K562 (cell line): Measurements from ENCODE around the gene CLCN2. TPM values are rescaled to one million over a fixed set of nuclear protein-coding genes. Genes with fewer than 3 reads are reported as not detected.

Source experiments
- ATAC-seq: fragments of 200-7000 bp; cut with Tn5 transposase; 3 replicates; pipeline ENCODE4 v1.9.1; 2020; ENCODE audit warnings: moderate library complexity
- BruUV-seq: library from RNA; stranded (reverse); fragments of 400-500 nt; replicated peaks from 2 replicates; lab custom pipeline; 2021; lab: Mats Ljungman, UMichigan
- CTCF ChIA-PET: fragments of 300-600 bp; formaldehyde crosslinking; extraction: SDS; loops from one replicate; lab custom pipeline; 2021; ENCODE audit warnings: low intra/inter-chr PET ratio; lab: Yijun Ruan, JAX
- POLR2A ChIA-PET: fragments of 300-600, 350-650 bp; sonication (Branson Sonifier 250); formaldehyde crosslinking; extraction: SDS; loops from one replicate; lab custom pipeline; 2021; ENCODE audit warnings: antibody characterized with exemption, inconsistent platforms; lab: Yijun Ruan, JAX
- DNase-seq, 4 experiments: peaks; one replicate each; pipeline versions ENCODE4 v3.0.0 to v3.0.0-alpha.2; 2011 to 2018; ENCODE audit warnings: low spot score in 3 of 4, mixed read lengths in 3 of 4; ENCODE audit errors: extremely low read depth in 1 of 4
- FAIRE-seq: peaks from 2 replicates; lab custom pipeline; 2011; peaks lifted over from hg19 to GRCh38; lab: Jason Lieb, UNC
- H2AFZ ChIP-seq: 2 replicates; pipeline ENCODE4 v1.6.0; 2011; ENCODE audit warnings: low read depth, low read length, control low read depth, inconsistent platforms
- H3K27ac ChIP-seq: fragments of 200-600 bp; 3 replicates; pipeline ENCODE4 v1.8.0; 2011; ENCODE audit warnings: low read depth, mild to moderate bottlenecking, control low read depth, inconsistent platforms, low read length, moderate library complexity, mixed read lengths; ENCODE audit errors: extremely low read depth
- H3K27me3 ChIP-seq, 2 experiments: fragments of 300-600 bp in 1 of 2; 2 replicates in 1 of 2; 3 replicates in 1 of 2; pipeline versions ENCODE4 v1.6.0 to v1.8.0; 2011; ENCODE audit warnings: inconsistent platforms in 2 of 2, low read length in 2 of 2, mild to moderate bottlenecking in 1 of 2, mixed read lengths in 1 of 2, moderate library complexity in 1 of 2; ENCODE audit not compliant: control insufficient read depth in 2 of 2, insufficient read depth in 2 of 2
- H3K36me3 ChIP-seq: fragments of 300-600 bp; 3 replicates; pipeline ENCODE4 v1.8.0; 2011; ENCODE audit warnings: mild to moderate bottlenecking, low read length, inconsistent platforms; ENCODE audit not compliant: control insufficient read depth, insufficient read depth
- H3K4me1 ChIP-seq, 2 experiments: fragments of 200-600 bp in 1 of 2; replicated peaks in 1 of 2; 2 replicates in 1 of 2; 3 replicates in 1 of 2; pipeline versions ENCODE4 v1.5.1 to v1.8.0; 2011; ENCODE audit warnings: inconsistent platforms in 2 of 2, low read length in 2 of 2, mild to moderate bottlenecking in 1 of 2, mixed read lengths in 1 of 2, moderate library complexity in 1 of 2; ENCODE audit not compliant: control insufficient read depth in 2 of 2, insufficient read depth in 2 of 2
- H3K4me2 ChIP-seq: 2 replicates; pipeline ENCODE4 v1.6.1; 2011; ENCODE audit warnings: low read length, control low read depth, inconsistent platforms, mixed read lengths; ENCODE audit not compliant: insufficient read depth
- H3K4me3 ChIP-seq: fragments of 200-600 bp; sonication (generic), shearing (Covaris generic); 2 replicates; pipeline ENCODE4 v1.5.1; 2016; ENCODE audit warnings: control low read depth, inconsistent platforms
- H3K79me2 ChIP-seq: fragments of 200-600 bp; 3 replicates; pipeline ENCODE4 v1.8.0; 2011; ENCODE audit warnings: low read length, inconsistent platforms; ENCODE audit not compliant: control insufficient read depth, insufficient read depth
- H3K9ac ChIP-seq, 2 experiments: 2 replicates each; pipeline versions ENCODE4 v1.6.0 to v1.6.1; 2011; ENCODE audit warnings: low read depth in 2 of 2, low read length in 2 of 2, control low read depth in 1 of 2, inconsistent platforms in 1 of 2, mild to moderate bottlenecking in 1 of 2, mixed read lengths in 1 of 2; ENCODE audit not compliant: insufficient read depth in 1 of 2
- H3K9me1 ChIP-seq: one replicate; pipeline ENCODE4 v1.6.0; 2011; ENCODE audit warnings: inconsistent platforms, mild to moderate bottlenecking, low read length, moderate library complexity; ENCODE audit not compliant: control insufficient read depth, insufficient read depth
- H3K9me3 ChIP-seq: replicated peaks from 2 replicates; pipeline ENCODE4 v1.5.1; 2011; ENCODE audit warnings: low read depth, low read length, inconsistent platforms; ENCODE audit not compliant: control insufficient read depth, insufficient read depth
- H4K20me1 ChIP-seq: replicated peaks from 2 replicates; pipeline ENCODE4 v1.6.1; 2011; ENCODE audit warnings: low read length, inconsistent platforms, mixed read lengths; ENCODE audit not compliant: control insufficient read depth, insufficient read depth
- ATF3 ChIP-seq, 2 experiments: fragments of 450-650 bp in 1 of 2; sonication (generic) in 1 of 2; formaldehyde crosslinking in 1 of 2; IDR thresholded peaks in 1 of 2; conservative IDR thresholded peaks in 1 of 2; 2 replicates each; pipeline versions ENCODE4 v1.6.1 to v1.8.1; 2016 to 2023; ENCODE audit warnings: mild to moderate bottlenecking in 2 of 2, moderate library complexity in 2 of 2, inconsistent platforms in 1 of 2, missing genetic modification reagents in 1 of 2
- HNRNPUL1 ChIP-seq: fragments of 200-400 bp; formaldehyde crosslinking; IDR thresholded peaks from 2 replicates; pipeline ENCODE4 v1.6.1; 2017; ENCODE audit warnings: low read length
- KAT7 ChIP-seq: sonication (generic); formaldehyde crosslinking; IDR thresholded peaks from 2 replicates; pipeline ENCODE4 v1.8.0; 2022; ENCODE audit warnings: missing genetic modification reagents, mild to moderate bottlenecking, borderline replicate concordance
- MAFK ChIP-seq: IDR thresholded peaks from 2 replicates; pipeline ENCODE4 v1.6.1; 2011; ENCODE audit warnings: low read length, improper control_type of control experiment
- MBD1 ChIP-seq: fragments of 250-450 bp; sonication (Bioruptor Pico); IDR thresholded peaks from 2 replicates; pipeline ENCODE4 v1.8.0; 2022; ENCODE audit warnings: inconsistent platforms
- MCM5 ChIP-seq: fragments of 450-650 bp; IDR thresholded peaks from 2 replicates; pipeline ENCODE4 v1.6.1; 2016; ENCODE audit warnings: low read depth
- MECOM ChIP-seq: fragments of 250-450 bp; sonication (Bioruptor Pico); IDR thresholded peaks from 2 replicates; pipeline ENCODE4 v1.8.0; 2022; ENCODE audit warnings: inconsistent platforms
- POLR2G ChIP-seq: fragments of 200-400 bp; formaldehyde crosslinking; IDR thresholded peaks from 2 replicates; pipeline ENCODE4 v1.6.1; 2017; ENCODE audit warnings: low read depth, mild to moderate bottlenecking, antibody characterized with exemption, low read length, moderate library complexity
- SNRNP70 ChIP-seq: fragments of 200-400 bp; formaldehyde crosslinking; optimal IDR thresholded peaks from 2 replicates; pipeline ENCODE3; 2017; ENCODE audit warnings: low read depth, low read length
- ZBTB34 ChIP-seq: fragments of 250-450 bp; sonication (Bioruptor Pico); IDR thresholded peaks from 2 replicates; pipeline ENCODE4 v1.8.0; 2021; ENCODE audit warnings: mild to moderate bottlenecking, moderate library complexity
- ZFP36 ChIP-seq: fragments of 150-350 bp; IDR thresholded peaks from 2 replicates; pipeline ENCODE4 v1.6.1; 2018; ENCODE audit warnings: low read length, low read depth; ENCODE audit not compliant: partially characterized antibody
- ZKSCAN1 ChIP-seq: fragments of 150-350 bp; IDR thresholded peaks from 2 replicates; pipeline ENCODE4 v1.6.1; 2016; ENCODE audit warnings: low read depth, low read length
- WGBS: fragments of 100-300 bp; shearing (Covaris generic); methylation state at CpG from one replicate; pipeline ENCODE4 v1.1.6; 2016; ENCODE audit warnings: low coverage, mixed read lengths; ENCODE audit not compliant: insufficient coverage; ENCODE audit errors: missing lambda C conversion rate; 5-methylcytosine and 5-hydroxymethylcytosine counted together
- in situ Hi-C: fragments of 300-500 bp; cut with MboI; formaldehyde crosslinking; loops from 4 replicates; pipeline ENCODE4 v1.15.0; 2018; ENCODE audit warnings: inconsistent platforms, mixed read lengths
- intact Hi-C: fragments of 100-400 bp; cut with micrococcal nuclease; formaldehyde crosslinking; loops from 2 replicates; pipeline ENCODE4 v1.14.2; 2022
- polyA plus RNA-seq, 8 experiments: library from polyadenylated mRNA; depleted of rRNA in 4 of 8; stranded (reverse) in 5 of 8; unstranded in 3 of 8; fragments of >200 nt; fragmentation: Nextera tagmentation in 2 of 8; fragmentation: Illumina TruSeq in 1 of 8; extraction: Ambion mirVana in 2 of 8; extraction: Trizol in 1 of 8; gene quantifications; 2 replicates each; pipeline versions ENCODE4 v1.2.1 to v1.2.3, GENCODE V29; 2011 to 2014; ENCODE audit warnings: inconsistent platforms in 1 of 8, missing spikeins in 1 of 8
- total RNA-seq, 7 experiments: library from RNA; depleted of rRNA in 6 of 7; stranded (reverse); fragments of >200 nt in 6 of 7; fragmentation: Illumina TruSeq in 2 of 7; extraction: Trizol in 2 of 7; gene quantifications; 2 replicates each; pipeline versions ENCODE4 v1.2.1 to v1.2.3, GENCODE V29; 2011 to 2021; ENCODE audit warnings: low replicate concordance in 1 of 7
- TF ChIP-seq, protein P1 (sequence below): fragments of 450-650 bp; IDR thresholded peaks from 2 replicates; pipeline ENCODE4 v1.6.1; 2017; ENCODE audit warnings: antibody characterized with exemption, mild to moderate bottlenecking

The CLCN2 gene
- total and polyA plus RNA-seq, 9 of the 15 experiments (the other 6 are each of a cell fraction or from before 2014, with no cell fraction given): 0.10 to 14.0 (median 6.9) TPM

DNA sequence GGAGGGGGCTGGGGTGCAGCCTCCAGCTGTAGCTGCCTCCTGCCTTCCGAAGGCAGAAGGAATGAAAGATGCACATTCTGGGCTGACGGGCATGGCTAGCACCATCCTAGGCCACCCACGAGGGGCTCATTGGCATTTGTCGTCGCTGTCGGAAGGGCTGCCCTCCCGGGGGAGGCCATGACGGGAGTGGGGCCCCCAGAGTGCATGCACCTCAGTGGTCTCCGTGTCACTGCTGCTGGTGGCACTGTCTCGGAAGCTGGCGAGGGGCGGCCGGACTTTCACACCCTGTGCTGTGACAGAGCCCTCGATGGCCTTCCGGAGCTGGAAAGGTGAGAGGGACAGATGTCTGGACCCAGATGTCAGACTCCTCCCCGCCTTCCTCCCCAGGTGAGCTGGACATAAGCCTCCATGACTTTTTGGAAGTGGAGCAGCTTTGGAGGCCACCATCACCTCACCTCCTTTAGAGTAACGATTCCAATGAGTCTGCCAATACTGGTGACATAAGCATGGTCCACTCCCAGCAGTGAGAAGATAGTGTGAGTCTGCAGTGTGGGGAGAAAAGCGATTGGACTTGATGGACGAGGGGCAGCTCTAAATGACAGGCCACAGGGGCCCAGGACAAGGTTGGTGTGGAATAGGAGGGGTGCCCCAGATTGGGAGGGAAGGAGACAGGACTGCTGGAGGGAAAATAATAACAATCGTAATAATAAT lies 14.8 kb downstream of the CLCN2 start:
- Histone ChIP-seq H3K9me3 (no peaks in the 10 kb centered on the region), H3K9me1 (peaks cover 6% of the 10 kb centered on the region), H3K79me2 (peaks cover 8% of the 10 kb centered on the region; the same call in 2 of the 3 replicates), H4K20me1 (no peaks in the 10 kb centered on the region), H3K27ac (peak overlapping the region; percentile 88), H3K4me1 (peaks cover 56 to 64% of the 10 kb centered on the region in 2 experiments), H3K36me3 (peaks cover 53% of the 10 kb centered on the region; the same call in 2 of the 3 replicates), H3K9ac (peak overlapping the region; percentile 60 to 75), H3K4me3 (no peak overlapping the region), H3K4me2 (peak overlapping the region; percentile 79), H3K27me3 (no peaks in the 10 kb centered on the region), H2AFZ (no peak overlapping the region)
- POLR2A ChIA-PET: interaction anchor here (0.7 kb wide), 1 partner anchor 10 kb away, joined by 3 read pairs; no protein-coding TSS in a partner anchor
- DNase-seq (peak in 1 of 4 experiments; percentile 32), FAIRE-seq (no peak), ATAC-seq (peak; percentile 3; the same call in 1 of the 3 replicates)
- 79% methylated on average over 19 of the region's 20 CpGs for WGBS
- CTCF ChIA-PET: no interaction called here
- in situ Hi-C loops (no loop called here), intact Hi-C loops (no loop called here)
- BruUV-seq: no TSS peak
- TF ChIP-seq ZKSCAN1 (no peak), MBD1 (CRISPR knock-in tag) (no peak), ATF3 (IDR thresholded peaks at IDR 0.05) (no peak), ATF3 (CRISPR knock-in tag; conservative IDR thresholded peaks at IDR 0.05) (no peak), POLR2G (peak; percentile 56), SNRNP70 (no peak), HNRNPUL1 (no peak), ZFP36 (no peak), KAT7 (CRISPR knock-in tag) (no peak), ZBTB34 (no peak), MAFK (no peak), MCM5 (no peak), MECOM (no peak)
- TF ChIP-seq, protein P1, sequence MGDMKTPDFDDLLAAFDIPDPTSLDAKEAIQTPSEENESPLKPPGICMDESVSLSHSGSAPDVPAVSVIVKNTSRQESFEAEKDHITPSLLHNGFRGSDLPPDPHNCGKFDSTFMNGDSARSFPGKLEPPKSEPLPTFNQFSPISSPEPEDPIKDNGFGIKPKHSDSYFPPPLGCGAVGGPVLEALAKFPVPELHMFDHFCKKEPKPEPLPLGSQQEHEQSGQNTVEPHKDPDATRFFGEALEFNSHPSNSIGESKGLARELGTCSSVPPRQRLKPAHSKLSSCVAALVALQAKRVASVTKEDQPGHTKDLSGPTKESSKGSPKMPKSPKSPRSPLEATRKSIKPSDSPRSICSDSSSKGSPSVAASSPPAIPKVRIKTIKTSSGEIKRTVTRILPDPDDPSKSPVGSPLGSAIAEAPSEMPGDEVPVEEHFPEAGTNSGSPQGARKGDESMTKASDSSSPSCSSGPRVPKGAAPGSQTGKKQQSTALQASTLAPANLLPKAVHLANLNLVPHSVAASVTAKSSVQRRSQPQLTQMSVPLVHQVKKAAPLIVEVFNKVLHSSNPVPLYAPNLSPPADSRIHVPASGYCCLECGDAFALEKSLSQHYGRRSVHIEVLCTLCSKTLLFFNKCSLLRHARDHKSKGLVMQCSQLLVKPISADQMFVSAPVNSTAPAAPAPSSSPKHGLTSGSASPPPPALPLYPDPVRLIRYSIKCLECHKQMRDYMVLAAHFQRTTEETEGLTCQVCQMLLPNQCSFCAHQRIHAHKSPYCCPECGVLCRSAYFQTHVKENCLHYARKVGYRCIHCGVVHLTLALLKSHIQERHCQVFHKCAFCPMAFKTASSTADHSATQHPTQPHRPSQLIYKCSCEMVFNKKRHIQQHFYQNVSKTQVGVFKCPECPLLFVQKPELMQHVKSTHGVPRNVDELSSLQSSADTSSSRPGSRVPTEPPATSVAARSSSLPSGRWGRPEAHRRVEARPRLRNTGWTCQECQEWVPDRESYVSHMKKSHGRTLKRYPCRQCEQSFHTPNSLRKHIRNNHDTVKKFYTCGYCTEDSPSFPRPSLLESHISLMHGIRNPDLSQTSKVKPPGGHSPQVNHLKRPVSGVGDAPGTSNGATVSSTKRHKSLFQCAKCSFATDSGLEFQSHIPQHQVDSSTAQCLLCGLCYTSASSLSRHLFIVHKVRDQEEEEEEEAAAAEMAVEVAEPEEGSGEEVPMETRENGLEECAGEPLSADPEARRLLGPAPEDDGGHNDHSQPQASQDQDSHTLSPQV: peak; percentile 16; the same call in 1 of the 2 replicates
